Measurements from ENCODE around the gene H2BK1. TPM values are rescaled to one million over a fixed set of nuclear protein-coding genes. Genes with fewer than 3 reads are reported as not detected.

Gene H2BK1
- total RNA-seq, 1 experiment from 2014 or later: 0.69 TPM

GRCh38 chr7:151202836-151203235 lies 7.5 kb downstream of the H2BK1 start:
- H3K79me2 ChIP-seq (ENCODE audit: insufficient read depth, low read length): no peaks in the 10 kb centered on the region
- no peaks in the 10 kb centered on the region for H3K36me3 ChIP-seq (ENCODE audit: control insufficient read depth in 1 of 2, insufficient read depth in 2 of 2, low read length in 2 of 2)
- H2AFZ ChIP-seq (ENCODE audit: low read depth, low read length, poor library complexity, severe bottlenecking): no peak overlapping the region
- no peaks in the 10 kb centered on the region for H3K9me2 ChIP-seq (ENCODE audit: insufficient read depth)
- ChIA-PET CTCF (no interaction called here), RAD21 (ENCODE audit: low non-redundant PET in 1 of 2, low total read pairs in 2 of 2, uncharacterized antibody in 2 of 2, unreplicated experiment in 2 of 2) (no interaction called here), POLR2A (no interaction called here)
- intact Hi-C loops (cut with micrococcal nuclease): no loop called here
- 0 out of 2 replicates have a peak, but pooled peaks cover 6% of the 10 kb centered on the region for H3K27me3 ChIP-seq (ENCODE audit: insufficient read depth, low read length)
- TF ChIP-seq REST (IDR thresholded peaks at IDR 0.05; ENCODE audit: low read depth) (no peak), SRF (IDR thresholded peaks at IDR 0.05; ENCODE audit: low read depth) (no peak), ZFX (IDR thresholded peaks at IDR 0.05) (no peak), YY1 (IDR thresholded peaks at IDR 0.05; ENCODE audit: extremely low read depth, insufficient replicate concordance, low read depth, low read length) (no peak), MAX (IDR thresholded peaks at IDR 0.05) (no peak), ZBTB33 (IDR thresholded peaks at IDR 0.05; ENCODE audit: extremely low read depth, insufficient replicate concordance, low read length) (no peak), RAD21 (IDR thresholded peaks at IDR 0.05; ENCODE audit: low read depth) (no peak), FOSL1 (IDR thresholded peaks at IDR 0.05; ENCODE audit: low read depth) (no peak), ATF3 (IDR thresholded peaks at IDR 0.05) (no peak), POLR2A (IDR thresholded peaks at IDR 0.05; ENCODE audit: borderline replicate concordance, extremely low read depth, insufficient read depth, insufficient read length) (no peak), EZH2phosphoT487 (IDR thresholded peaks at IDR 0.05; ENCODE audit: borderline replicate concordance) (no peak), TCF7L2 (IDR thresholded peaks at IDR 0.05; ENCODE audit: borderline replicate concordance, extremely low read depth, insufficient read depth, insufficient read length) (no peak), CEBPB (IDR thresholded peaks at IDR 0.05; ENCODE audit: low read depth) (no peak), CBX3 (IDR thresholded peaks at IDR 0.05; ENCODE audit: low read depth) (no peak), JUND (IDR thresholded peaks at IDR 0.05) (no peak), ZNF274 (IDR thresholded peaks at IDR 0.05; ENCODE audit: low read depth, low read length) (no peak), EZH2 (IDR thresholded peaks at IDR 0.05) (no peak), EGR1 (IDR thresholded peaks at IDR 0.05; ENCODE audit: low read depth) (no peak), POLR2AphosphoS5 (IDR thresholded peaks at IDR 0.05; ENCODE audit: low read depth, low read length) (no peak)
- TF ChIP-seq, protein P1, sequence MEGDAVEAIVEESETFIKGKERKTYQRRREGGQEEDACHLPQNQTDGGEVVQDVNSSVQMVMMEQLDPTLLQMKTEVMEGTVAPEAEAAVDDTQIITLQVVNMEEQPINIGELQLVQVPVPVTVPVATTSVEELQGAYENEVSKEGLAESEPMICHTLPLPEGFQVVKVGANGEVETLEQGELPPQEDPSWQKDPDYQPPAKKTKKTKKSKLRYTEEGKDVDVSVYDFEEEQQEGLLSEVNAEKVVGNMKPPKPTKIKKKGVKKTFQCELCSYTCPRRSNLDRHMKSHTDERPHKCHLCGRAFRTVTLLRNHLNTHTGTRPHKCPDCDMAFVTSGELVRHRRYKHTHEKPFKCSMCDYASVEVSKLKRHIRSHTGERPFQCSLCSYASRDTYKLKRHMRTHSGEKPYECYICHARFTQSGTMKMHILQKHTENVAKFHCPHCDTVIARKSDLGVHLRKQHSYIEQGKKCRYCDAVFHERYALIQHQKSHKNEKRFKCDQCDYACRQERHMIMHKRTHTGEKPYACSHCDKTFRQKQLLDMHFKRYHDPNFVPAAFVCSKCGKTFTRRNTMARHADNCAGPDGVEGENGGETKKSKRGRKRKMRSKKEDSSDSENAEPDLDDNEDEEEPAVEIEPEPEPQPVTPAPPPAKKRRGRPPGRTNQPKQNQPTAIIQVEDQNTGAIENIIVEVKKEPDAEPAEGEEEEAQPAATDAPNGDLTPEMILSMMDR (IDR thresholded peaks at IDR 0.05 in 2 of 3, conservative IDR thresholded peaks at IDR 0.05 in 1 of 3; ENCODE audit: borderline replicate concordance in 1 of 3, insufficient read depth in 1 of 3, low read depth in 2 of 3, low read length in 2 of 3): no peak
- no peak overlapping the region for H3K4me3 ChIP-seq (replicated peaks in 1 of 2; ENCODE audit: low read depth in 1 of 2, low read length in 2 of 2)
- H3K4me2 ChIP-seq (ENCODE audit: low read length): no peak overlapping the region
- ATAC-seq: no peak
- H3K27ac ChIP-seq (ENCODE audit: low read depth, low read length): no peak overlapping the region
- no peaks in the 10 kb centered on the region for H3K9me3 ChIP-seq (ENCODE audit: control insufficient read depth in 1 of 2, insufficient read depth in 1 of 2, low read depth in 1 of 2, low read length in 2 of 2)
- DNase-seq (ENCODE audit: low read depth, low spot score): no peak
- H3K9ac ChIP-seq (ENCODE audit: low read length): no peak overlapping the region
- H3K4me1 ChIP-seq (ENCODE audit: control insufficient read depth in 1 of 2, insufficient read depth in 2 of 2, low read length in 2 of 2): no peaks in the 10 kb centered on the region
- no peaks in the 10 kb centered on the region for H4K20me1 ChIP-seq (ENCODE audit: insufficient read depth)
- BruUV-seq (replicated peaks): no TSS peak

All from HCT116 (cell line).